NCI-H1092 (cell line): ENCODE measurements around the gene NAP1L1.

Source experiments
- DNase-seq: peaks from one replicate; lab custom pipeline; 2025; lab: John Stamatoyannopoulos, UW

Gene NAP1L1

GRCh38 chr12:76020731-76021672 is 63.5 kb downstream of the NAP1L1 start:
- no peak for DNase-seq

GRCh38 chr12:76020281-76020680 is 64.2 kb downstream of the NAP1L1 start:
- no peak for DNase-seq

- no peak for DNase-seq
These were observed 65.8 kb downstream of the NAP1L1 start for GRCh38 chr12:76018672-76019071.

GRCh38 chr12:76018111-76018510 is 66.4 kb downstream of the NAP1L1 start:
- no peak for DNase-seq

GRCh38 chr12:76014007-76014406 is 70.5 kb downstream of the NAP1L1 start:
- DNase-seq, result no peak

GRCh38 chr12:76013603-76014002 is 70.9 kb downstream of the NAP1L1 start:
- no peak for DNase-seq

- DNase-seq, result no peak
These were observed 71.8 kb downstream of the NAP1L1 start for GRCh38 chr12:76012644-76013043.

- no peak for DNase-seq
These were observed 73.6 kb downstream of the NAP1L1 start for GRCh38 chr12:76010732-76011458.

GRCh38 chr12:76008428-76008827 is 76.1 kb downstream of the NAP1L1 start:
- DNase-seq, result no peak

GRCh38 chr12:76007640-76008039 is 76.8 kb downstream of the NAP1L1 start:
- DNase-seq, result no peak

- DNase-seq, result no peak
These were observed 78.2 kb downstream of the NAP1L1 start for GRCh38 chr12:76006028-76006925.

GRCh38 chr12:76003355-76003638 is 81.2 kb downstream of the NAP1L1 start:
- no peak for DNase-seq

- no peak for DNase-seq
These were observed 81.7 kb downstream of the NAP1L1 start for GRCh38 chr12:76002598-76003354.

- DNase-seq, result no peak
These were observed 86.0 kb downstream of the NAP1L1 start for GRCh38 chr12:75998292-75999063.

- no peak for DNase-seq
These were observed 86.8 kb downstream of the NAP1L1 start for GRCh38 chr12:75997658-75998057.

- no peak for DNase-seq
These were observed 87.5 kb downstream of the NAP1L1 start for GRCh38 chr12:75996861-75997447.

- no peak for DNase-seq
These were observed 88.8 kb downstream of the NAP1L1 start for GRCh38 chr12:75995691-75996090.

- no peak for DNase-seq
These were observed 90.3 kb downstream of the NAP1L1 start for GRCh38 chr12:75994069-75994740.

GRCh38 chr12:75991753-75992152 is 92.7 kb downstream of the NAP1L1 start:
- no peak for DNase-seq
